Loucy (cell line): ENCODE data around the gene TIMM29.

ENCODE experiments used
- CTCF ChIP-seq: fragments of 200-600 bp; sonication (generic); conservative IDR thresholded peaks from 2 replicates; pipeline ENCODE4 v1.5.1; 2014; ENCODE audit warnings: mild to moderate bottlenecking, antibody characterized with exemption, low read length
- EZH2phosphoT487 ChIP-seq: fragments of 200-600 bp; IDR thresholded peaks from 2 replicates; pipeline ENCODE4 v1.6.1; 2018; ENCODE audit warnings: antibody characterized with exemption, mild to moderate bottlenecking, moderate library complexity, borderline replicate concordance

- no peak for TF ChIP-seq CTCF
- no peak for TF ChIP-seq EZH2phosphoT487
These were observed 40.8 kb upstream of the TIMM29 start for GRCh38 chr19:10887616-10888367.
